CD4-positive, alpha-beta T cell treated with Interleukin-12 subunit alpha and Interleukin-12 subunit beta, for 1 hour (primary cell): ENCODE measurements around the gene SIK2.
"Not testable (repeated sequence)": the region's sequence is repeated elsewhere in the genome, so short reads cannot be mapped to it uniquely, and the experiment has no call there.

Experiments
- DNase-seq: peaks from one replicate; pipeline ENCODE4 v3.0.0-alpha.2; 2020

SIK2 gene

DNA sequence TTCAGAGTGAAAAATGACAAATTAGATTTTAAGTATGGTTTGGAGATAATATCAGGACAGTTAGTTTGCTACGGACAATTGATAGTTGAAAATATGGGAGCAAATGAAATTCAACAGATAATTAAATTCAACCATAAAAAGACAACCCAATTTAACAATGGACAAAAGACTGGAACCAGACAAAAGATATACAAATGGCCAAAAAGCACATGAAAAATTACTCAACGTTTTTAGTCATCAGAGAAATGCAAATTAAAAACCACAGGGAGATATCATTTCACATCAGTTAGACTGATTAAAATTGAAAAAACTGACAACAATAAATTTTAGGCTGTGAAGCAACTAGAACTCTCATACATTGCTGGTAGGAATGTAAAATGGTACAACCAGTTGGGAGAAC is 27.2 kb downstream of the SIK2 start:
- DNase-seq, result no peak

DNA sequence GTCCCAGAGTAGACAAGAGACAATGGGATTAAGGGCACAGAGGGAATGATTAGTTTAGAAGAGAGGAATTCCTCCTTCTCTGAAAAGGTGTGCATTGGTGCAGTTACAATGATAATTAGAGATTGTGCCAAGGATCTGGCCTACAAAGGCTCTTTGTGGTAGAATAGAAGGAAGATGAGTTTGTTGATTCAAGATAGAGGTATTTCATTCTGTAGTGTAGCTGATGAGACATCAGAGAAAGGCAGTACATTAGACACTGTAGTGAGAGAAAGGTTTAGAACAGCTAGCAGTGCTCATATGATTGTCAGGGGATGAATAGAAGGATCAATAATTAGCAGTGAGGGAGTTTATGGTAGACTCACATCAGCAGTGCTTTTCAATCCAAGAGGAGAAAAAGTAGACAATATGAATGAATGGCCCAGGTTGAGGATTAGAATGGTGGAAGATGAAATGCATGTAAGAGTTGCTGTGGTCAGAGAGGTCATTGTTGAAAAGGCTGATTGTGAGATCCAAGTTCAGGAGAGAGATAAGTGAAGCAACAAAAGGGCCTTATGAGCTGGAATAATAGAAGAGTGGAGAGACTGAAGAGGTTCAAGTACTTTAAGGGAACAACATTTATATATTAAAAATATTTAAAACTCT is 28.9 kb downstream of the SIK2 start:
- no peak for DNase-seq

DNA sequence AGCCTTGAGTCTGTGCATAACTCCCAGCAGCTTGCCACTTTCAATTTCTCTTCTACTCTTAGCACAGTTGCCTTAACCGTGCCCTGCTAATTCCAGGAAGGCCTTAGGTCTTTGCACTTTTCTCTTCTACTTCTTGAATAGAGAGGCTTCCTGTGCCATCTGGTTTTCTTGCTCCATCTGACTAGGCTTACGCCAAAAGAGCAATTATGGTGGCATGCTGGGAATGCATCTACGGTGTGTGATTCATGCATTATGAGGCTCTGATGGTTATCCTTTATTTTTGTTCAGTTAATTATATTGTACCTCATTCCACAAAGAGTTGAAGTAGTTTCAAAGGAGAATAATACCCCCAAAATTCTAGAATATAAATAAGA is 29.4 kb downstream of the SIK2 start:
- DNase-seq, result peak; percentile 20

DNA sequence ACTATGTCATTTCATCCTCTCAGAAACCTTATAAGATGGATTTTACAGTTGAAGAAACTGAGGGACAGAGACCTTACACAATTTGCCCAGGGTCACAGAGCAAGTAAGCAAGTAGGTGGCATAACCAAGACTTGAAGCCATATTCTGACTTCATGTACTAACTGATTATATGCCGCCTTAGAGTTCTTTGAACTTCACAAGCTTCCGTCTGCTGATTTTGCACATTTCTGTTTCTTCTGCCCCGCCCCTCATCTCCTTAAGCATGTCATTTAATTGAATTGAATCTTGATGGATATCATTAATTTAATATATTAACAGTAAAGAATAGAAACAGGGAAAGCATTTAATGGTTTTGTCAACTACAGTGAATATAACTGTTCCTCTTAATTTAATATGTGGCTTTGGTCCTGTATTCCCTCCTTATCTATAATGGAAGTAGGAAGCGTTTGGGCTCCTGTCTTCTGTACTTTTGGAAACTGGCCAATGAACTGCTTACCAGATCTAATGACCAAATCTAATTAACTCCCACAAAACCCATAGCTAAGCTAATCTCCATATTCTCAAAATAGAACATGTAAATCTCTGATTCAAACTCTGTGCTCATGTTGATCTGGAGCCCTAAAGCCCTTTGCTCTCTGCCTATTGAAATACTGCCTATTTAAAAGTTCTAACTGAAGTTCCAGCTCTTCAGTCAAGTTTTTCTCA is 30.4 kb downstream of the SIK2 start:
- DNase-seq, result no peak

DNA sequence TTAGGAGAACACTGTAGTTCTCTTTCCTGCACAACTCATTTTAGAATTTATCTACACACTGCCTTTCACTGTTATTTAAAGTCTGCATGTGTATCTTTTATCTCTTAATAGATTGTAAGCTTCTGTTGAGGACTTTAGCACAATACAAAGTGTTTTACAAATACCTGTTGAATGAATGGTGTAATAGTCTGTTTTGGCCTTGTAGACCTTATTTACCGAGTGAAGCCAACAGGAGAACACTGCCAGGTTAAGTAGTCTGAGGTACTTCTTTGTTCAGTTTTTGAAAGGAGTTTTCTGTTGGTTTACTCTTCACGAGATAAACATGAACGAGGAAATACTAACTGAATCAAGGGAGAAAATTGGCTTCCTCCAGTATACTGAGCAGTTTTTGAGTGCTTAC is 31.0 kb downstream of the SIK2 start:
- DNase-seq, result no peak

DNA sequence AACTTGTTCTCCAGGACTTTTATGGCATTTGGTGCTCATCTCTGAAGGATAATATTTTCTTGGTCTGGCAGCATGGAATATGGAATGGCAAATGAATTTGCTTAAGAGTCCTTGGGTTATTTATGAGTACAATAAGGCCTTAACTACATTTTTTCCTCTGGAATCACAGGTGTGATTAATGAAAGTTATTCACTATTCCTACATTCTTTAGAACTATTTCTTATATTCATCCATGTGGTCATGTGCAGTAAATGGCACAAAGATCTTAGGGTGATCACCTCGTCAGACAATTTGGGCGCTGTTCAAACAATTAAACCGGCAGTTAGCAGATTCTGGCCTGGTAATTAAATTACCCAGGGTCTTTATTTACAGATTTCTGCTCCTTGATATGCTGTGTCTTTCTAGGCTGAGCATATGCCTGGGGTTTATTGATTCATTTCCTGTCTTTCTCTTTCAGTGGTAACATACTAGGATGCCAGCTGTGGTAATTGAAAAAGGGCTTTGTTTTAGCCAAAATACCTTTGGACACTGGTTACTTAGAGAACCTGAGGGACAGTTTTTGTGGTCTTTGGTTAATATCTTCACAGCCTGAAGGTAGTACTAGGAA is 31.6 kb downstream of the SIK2 start:
- DNase-seq, result no peak

DNA sequence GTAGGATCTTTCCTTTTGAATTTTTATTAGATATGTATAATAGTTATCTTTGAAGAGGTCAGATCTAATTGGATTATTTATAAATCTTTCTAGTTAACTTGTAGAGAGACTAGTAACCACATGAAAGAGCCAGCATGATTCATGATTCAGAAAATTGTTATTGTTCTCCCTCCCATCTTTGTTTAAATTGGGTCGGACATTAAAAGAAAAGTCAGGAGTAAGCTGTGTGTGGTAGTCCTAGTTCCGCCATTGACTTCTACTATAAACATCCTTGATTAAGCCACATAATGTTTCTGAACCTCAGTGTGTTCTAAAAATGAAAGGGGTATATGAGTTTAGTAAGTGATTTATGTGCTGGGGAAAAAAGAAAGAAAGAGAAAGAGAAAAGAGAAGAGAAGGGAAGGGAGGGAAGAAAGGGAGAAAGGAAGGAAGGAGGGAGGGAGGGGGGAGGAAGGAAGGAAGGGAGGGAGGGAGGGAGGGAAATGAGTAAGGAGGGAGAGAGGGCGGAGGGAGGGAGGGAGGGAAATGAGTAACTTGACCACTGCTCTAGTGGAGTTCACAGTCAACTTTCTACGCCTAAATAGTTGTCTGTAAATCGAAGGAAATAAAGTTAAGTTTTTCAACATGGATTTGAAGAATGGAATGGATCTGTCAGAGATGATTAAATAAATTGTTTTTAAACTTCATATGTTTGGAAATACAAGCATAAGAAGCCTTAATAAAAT is 32.9 kb downstream of the SIK2 start:
- DNase-seq, result no peak

DNA sequence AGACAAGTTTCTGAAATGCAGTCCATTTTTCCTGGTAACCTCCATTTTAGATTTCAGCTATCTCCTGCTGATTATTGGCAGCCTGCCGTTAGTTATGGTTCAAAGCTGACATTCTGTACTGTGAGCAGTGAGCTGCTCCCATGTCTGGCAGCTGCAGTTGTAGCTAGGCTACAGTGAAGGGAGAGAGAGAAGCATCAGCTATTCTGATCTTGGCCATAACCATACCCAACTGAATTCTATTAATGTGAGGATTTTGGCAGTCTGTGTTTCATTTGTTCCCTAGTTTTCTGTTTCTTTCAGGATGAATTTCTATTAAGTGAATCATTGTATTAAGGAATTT is 33.4 kb downstream of the SIK2 start:
- DNase-seq, result no peak

DNA sequence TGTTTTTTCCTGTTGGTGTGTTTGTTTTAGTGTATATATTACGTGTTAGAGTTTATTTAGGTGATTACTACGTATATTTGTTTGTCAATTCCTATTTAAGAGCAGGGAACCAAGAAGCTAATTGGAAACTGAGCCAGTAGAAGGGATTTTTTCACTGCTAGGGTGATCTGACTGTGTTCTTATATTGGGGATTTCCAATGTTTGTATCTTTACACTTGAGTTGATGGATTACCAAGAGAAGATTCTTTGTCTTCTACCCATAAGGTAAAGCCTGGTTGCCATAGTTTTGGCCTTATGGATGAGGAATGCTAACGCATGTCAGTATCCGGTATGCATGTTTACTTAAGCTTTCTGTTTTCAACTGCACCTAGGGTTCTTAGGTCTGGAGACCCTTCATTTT is 35.6 kb downstream of the SIK2 start:
- no peak for DNase-seq

DNA sequence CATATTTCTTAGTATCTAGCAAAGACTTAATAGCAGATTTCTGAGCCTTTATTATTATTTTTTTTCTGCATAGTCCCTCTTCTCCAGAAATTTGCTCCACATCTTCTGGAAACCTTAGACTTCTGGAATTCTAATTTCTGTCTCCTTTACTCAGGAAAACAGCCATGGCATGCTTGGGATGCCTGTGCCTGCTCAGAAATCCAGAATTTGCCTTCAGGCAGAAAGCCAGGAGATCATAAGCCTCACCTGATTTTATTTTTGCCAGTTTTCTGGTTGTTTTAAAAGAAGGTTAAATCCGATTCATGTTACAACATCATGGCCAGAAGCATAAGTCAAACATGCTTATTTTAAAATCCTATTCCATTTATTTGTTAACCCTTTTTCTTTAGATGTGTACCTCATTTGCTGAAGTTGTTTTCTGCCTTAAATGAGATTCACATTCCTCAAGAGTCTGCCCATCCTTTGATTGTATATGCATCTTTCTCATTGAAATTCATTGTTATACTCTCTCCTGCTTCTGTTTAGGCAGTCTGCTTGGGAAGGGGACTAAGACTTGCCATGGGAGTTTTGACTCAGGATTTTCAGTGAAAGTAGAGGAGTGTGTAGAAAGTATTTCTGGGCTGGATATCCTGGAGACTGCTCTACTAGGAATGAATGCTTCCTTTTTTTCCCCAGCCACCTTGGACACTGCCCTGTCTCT is 37.1 kb downstream of the SIK2 start:
- no peak for DNase-seq

DNA sequence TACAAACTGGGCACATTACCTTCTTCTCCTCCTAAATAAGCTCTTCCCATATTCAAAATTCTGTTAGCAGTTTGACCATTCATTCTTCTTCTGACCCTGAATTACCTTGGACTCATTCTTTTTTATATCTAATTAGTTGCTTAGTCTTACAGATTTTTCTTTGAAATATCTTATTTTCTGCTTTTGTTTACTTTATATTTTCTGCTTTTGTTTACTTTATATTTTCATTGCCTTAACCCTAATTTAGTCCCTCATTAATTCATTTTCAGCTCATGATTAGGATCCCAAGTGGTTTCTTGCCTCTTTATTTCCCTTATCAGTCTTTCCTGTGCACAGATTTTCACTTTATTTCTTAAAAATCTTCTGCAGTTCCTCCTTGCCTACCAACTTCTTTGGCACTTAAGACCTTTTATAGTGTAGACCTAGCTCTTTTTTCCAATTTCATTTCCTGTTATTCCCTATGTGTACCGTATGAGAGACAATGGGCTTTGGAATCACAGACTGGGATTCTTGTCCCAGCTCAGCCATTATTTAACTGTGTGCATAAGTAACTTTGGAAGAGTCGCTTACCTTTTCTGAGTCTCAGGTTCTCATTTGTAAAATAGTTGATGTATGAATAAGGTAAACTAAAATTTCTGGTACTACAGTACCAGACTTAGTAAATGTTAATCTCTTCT is 39.2 kb downstream of the SIK2 start:
- DNase-seq, result no peak

DNA sequence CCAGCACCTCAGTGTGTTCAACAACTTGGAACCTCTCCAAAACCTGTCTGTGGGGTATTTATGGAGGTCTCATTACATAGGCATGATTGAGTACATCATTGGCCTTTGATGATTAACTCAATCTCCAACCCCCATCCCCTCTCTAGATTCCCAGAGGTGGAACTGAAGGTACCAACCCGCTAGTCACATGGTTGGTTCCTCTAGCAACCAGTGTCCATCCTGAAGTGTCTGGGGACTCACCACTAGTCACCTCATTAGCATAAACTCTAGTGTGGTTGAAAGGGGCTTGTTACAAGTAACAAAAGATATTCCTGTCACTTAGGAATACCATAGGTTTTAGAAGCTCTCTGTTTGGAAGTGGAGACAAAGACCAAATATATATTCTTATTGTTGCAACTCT is 40.3 kb downstream of the SIK2 start:
- no peak for DNase-seq

DNA sequence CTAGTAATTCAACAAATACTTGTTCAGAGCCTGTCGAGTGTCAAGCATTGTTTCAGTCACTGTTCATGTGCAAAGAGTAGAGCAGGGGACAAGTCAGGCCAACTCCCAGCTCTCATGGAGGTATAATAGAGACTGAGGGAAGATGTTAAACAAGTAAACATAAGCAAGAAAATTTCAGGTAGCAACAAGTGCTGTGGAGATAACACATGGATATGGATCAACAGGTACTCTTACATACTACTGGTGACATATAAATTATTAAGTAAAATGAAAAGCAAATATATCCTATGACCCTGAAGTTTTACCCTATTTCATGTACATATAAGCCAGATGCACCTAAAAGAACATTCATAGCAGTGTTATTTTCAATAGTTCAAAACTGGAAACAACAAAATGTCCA is 42.7 kb downstream of the SIK2 start:
- DNase-seq, result no peak

DNA sequence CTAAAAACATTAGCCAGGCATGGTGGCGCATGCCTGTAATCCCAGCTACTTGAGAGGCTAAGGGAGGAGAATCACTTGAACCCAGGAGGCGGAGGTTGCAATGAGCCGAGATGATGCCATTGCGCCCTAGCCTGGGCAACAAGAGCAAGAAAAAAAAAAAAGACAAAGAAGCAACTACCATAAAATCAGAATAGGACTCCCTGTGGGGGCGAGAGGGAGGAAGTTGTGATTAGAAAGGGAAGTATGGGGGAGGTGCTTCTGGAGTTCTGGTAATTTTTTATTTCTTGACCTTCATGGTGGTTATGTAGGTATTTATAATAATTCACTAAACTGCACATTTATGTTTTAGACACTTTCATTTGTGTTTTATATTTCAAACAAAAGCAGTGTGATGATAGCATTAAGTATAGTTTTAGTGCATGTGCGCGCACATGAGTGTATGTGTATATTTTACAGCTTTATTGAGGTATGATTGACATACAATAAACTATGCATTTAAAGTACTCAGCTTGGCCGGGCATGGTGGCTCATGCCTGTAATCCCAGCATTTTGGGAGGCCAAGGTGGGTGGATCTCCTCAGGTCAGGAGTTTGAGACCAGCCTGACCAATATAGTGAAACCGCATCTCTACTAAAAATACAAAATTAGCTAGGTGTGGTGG is 43.5 kb downstream of the SIK2 start:
- no peak for DNase-seq

DNA sequence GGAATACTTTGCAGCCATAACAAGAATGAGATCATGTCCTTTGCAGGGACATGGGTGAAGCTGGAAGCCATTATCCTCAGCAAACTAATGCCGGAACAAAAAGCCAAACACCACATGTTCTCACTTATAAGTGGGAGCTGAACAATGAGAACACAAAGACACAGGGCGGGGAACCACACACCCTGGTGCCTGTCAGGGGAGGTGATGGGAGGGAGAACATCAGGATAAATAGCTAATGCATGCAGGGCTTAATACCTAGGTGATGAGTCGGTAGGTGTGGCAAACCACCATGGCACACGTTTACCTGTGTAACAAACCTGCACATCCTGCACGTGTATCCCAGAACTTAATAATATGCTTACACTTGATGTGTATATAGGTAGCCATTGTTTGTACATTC is 49.1 kb downstream of the SIK2 start:
- not testable (repeated sequence) for DNase-seq

DNA sequence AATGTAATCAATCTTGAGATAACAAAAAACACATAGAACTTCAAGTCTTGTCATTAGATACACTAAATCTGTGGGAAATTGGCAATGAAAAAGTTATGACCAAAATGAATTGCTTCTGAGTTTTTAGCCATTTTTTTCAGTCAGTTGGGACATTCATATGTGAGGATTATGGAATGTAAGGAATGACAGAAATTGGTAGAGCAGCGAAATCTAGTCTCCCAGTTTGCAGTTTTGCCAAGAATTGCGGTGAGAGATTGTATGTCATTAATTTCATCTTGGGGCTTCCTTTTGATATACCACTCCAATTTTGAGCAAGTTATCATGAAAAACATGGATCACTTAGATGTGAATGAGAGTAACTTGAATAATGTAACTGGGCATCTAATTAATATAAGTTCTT is 49.9 kb downstream of the SIK2 start:
- no peak for DNase-seq

DNA sequence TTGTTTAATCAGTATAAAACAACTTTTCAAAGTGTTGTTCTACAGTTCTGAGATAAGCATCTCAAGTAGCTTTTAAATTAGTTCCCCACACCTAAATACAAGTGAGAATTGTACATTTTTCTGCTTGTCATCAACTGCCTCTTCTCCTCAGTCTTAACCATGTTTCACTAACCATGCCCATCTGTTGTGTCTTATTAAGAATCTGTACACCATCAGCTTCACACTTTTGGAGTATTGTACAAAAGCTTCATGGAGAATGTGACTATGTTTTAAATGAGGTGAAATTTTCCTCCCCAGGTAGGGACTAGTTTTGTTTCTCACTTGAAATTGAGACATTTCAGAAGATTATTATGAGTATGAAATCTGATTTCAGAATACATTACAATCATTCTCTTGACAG is 52.4 kb downstream of the SIK2 start:
- DNase-seq, result no peak

DNA sequence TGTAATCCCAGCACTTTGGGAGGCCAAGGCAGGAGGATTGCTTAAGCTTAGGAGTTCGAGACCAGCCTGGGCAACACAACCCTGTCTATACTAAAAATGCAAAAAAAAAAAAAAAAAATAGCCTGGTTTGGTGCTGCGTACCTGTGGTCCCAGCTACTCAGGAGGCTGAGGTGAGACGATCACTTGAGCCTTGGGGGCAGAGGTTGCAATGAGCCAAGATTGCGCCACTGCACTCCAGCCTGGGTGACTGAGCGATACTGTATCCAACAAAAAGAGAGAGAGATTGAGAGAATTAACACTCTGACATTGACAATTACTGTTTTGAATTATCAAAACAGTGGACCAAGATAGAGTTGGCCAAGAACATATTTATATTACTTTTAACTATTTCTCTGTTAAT is 53.7 kb downstream of the SIK2 start:
- no peak for DNase-seq

DNA sequence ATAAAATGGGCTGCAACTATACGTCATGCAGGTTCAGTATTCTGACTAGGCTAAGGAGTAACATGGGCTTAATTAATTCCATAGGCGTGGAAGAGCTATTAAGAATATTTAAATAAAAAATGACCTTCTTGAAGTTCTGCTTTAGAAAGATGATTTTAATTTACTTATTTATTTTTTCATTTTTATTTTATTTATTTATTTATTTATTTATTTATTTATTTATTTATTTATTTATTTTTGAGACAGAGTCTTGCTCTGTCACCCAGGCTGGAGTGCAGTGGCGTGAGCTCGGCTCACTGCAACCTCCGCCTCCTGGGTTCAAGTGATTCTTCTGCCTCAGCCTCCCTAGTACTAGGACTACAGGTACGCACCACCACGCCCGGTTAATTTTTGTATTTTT is 55.7 kb downstream of the SIK2 start:
- not testable (repeated sequence) for DNase-seq

DNA sequence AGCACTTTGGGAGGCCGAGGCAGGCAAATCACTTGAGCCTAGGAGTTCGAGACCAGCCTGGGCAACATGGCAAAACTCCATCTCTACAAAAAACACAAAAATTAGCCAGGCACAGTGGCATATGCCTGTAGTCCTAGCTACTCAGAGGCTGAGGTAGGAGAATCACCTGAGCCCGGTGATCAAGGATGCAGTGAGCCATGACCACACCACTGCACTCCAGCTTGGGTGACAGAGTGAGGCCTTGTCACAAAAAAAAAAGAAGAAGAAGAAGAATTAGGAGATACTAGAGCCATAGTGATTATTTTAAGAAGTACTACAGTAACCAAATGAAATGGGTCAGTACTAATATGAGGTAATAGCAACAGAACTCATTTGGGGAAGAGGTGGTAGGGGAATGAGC is 56.2 kb downstream of the SIK2 start:
- not testable (repeated sequence) for DNase-seq

DNA sequence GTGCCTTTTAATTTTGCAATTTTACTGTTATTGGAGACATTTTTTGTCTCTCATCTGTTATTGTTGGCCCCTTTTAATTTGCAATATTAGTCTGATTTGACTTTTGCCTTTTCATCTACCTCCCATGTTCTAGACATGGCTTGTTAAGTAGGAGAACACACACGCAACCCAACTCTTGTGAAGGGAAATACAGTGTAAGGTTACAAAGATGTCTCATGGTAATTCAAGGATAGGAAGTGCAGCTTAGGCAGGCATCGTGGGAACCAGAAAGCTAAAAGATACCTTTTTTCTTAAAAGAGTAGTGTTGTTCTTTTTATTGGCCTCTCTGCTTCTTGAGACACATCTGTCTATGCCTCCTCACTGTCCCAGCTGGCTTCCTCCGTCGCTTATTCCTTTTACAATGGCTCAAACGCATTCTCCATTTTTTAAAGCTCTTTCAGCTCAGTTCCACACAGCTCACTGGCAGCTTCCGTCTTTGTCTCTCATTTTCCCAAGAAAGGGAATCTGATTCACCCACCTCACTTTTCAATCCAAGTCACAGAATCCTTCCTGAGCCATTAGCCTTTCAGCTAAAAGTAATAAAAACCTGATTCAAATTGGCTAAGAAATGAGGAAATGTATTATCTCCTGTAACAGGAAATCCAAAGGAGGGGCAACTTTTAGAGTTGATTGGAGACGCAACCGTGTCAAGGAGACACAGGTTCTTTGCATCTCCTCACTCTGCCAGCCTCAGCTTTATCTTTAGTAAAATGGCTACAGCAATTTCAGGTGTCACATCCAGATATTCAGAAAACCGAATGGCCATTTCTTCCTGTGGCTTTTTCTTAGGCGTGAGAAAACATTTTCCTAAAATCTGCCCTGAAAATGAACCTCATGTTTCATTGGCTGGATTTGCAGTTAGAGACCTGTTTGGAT is 57.2 kb downstream of the SIK2 start:
- DNase-seq, result no peak
